ENCODE data around the gene CYP2F1. TPM values are rescaled to one million over a fixed set of nuclear protein-coding genes. Genes with fewer than 3 reads are reported as not detected.
"Not testable (repeated sequence)": the region's sequence is repeated elsewhere in the genome, so short reads cannot be mapped to it uniquely, and the experiment has no call there.

CYP2F1 gene
- total RNA-seq: not detected

- DNase-seq: no peak
- H3K4me3 Mint-ChIP-seq: no peak within 1 kb of the TSS
- H3K27me3 Mint-ChIP-seq: peaks cover 19% of the 10 kb centered on the region
- H3K9me3 Mint-ChIP-seq: no peaks in the 10 kb centered on the region
- ChIA-PET POLR2A (no interaction called here), CTCF (interaction anchor here (0.8 kb wide), 1 partner anchor 14 kb away, joined by 3 read pairs; no protein-coding TSS in a partner anchor)
- H3K36me3 Mint-ChIP-seq (ENCODE audit: low read depth): no peaks in the 10 kb centered on the region
- peaks cover 4% of the 10 kb centered on the region for H3K4me1 Mint-ChIP-seq
- no peak within 1 kb of the TSS for H3K27ac Mint-ChIP-seq
Observed at GRCh38 chr19:41114132-41114531, at the start of gene CYP2F1. CYP2F1 (plus strand) TSS chr19:41114432; CDS start chr19:41116189, 1,757 bp downstream.

GRCh38 chr19:41064974-41065569 is 49.2 kb upstream of the CYP2F1 start:
- Mint-ChIP-seq H3K4me3 (no peak overlapping the region), H3K27ac (no peak overlapping the region), H3K4me1 (no peaks in the 10 kb centered on the region), H3K36me3 (ENCODE audit: low read depth) (no peaks in the 10 kb centered on the region), H3K27me3 (peaks cover 37% of the 10 kb centered on the region), H3K9me3 (no peaks in the 10 kb centered on the region)
- ChIA-PET CTCF (interaction anchor here (1.2 kb wide), 1 partner anchor 79 kb away, joined by 5 read pairs; no protein-coding TSS in a partner anchor), POLR2A (no interaction called here)
- DNase-seq: no peak

- POLR2A ChIA-PET: no interaction called here
Observed at GRCh38 chr19:41076286-41076685, 37.9 kb upstream of the CYP2F1 start.

DNA sequence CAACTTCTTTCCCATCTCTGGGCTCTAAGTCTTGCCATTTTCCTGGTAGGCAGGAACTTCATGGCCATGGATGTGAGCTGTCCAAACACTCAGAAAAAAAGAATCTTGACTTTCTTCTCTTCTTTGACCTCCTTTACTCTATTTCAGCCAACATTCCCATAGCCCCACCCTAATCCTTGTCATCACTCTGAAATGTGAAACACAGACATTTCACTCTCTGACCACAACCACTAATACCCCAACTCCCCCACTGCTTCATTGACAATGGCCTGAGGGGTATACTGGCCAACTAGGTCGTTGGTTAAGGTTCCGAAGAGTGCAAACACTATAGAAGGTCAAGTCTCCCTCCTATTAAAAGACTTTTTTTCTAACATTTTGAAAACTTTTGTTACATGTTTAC is 30.7 kb upstream of the CYP2F1 start:
- ChIA-PET POLR2A (no interaction called here), CTCF (no interaction called here)
- Mint-ChIP-seq H3K27me3 (peaks cover 51% of the 10 kb centered on the region), H3K4me3 (no peak overlapping the region), H3K36me3 (ENCODE audit: low read depth) (no peaks in the 10 kb centered on the region), H3K27ac (no peak overlapping the region), H3K4me1 (no peaks in the 10 kb centered on the region), H3K9me3 (peaks cover 4% of the 10 kb centered on the region)
- no peak for DNase-seq

More at GRCh38 chr19:41076286-41076685, 37.9 kb upstream of the CYP2F1 start:
- Mint-ChIP-seq H3K27me3 (peaks cover 36% of the 10 kb centered on the region), H3K4me3 (no peak overlapping the region), H3K36me3 (ENCODE audit: low read depth) (no peaks in the 10 kb centered on the region), H3K4me1 (no peaks in the 10 kb centered on the region), H3K27ac (no peak overlapping the region), H3K9me3 (peaks cover 4% of the 10 kb centered on the region)
- CTCF ChIA-PET: no interaction called here
- no peak for DNase-seq

DNA sequence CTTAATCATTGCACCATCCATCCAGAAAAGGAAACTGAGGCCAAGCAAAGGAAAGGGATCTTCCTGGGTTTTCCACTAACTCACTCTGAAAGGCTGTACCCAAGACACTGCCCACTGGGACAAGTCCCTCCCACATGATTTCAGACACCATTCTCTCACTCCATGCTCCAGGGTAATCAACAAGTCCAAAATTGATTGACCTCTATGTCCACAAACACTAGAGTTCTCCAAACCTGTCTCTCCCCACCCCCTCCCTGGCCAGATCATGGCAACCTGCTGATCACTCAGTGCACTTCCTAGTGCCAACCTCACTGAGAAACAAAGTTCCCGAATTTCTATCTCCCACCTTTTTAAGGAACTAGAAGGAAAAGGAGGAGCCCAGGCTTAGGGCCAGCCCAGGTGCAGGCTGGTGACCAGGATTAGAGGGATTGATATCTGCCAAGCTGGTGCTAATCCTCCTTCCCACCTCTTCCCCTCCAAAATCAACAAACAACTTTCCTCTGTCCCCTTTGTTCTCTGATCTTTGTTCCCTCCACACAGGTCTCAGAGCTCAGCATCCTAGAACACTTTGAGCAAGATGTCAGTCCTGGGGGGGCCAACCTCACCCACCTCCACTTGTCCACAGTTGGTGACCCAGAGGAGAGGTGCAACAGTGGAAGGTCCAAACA is 28.4 kb upstream of the CYP2F1 start:
- Mint-ChIP-seq H3K9me3 (no peaks in the 10 kb centered on the region), H3K27ac (no peak overlapping the region), H3K36me3 (ENCODE audit: low read depth) (no peaks in the 10 kb centered on the region), H3K4me3 (no peak overlapping the region), H3K27me3 (peaks cover 65% of the 10 kb centered on the region), H3K4me1 (no peaks in the 10 kb centered on the region)
- no peak for DNase-seq
- ChIA-PET POLR2A (no interaction called here), CTCF (no interaction called here)

GRCh38 chr19:41088151-41088550 is 26.1 kb upstream of the CYP2F1 start, which contains the start of gene CYP2A13:
CYP2A13 (plus strand) TSS chr19:41088451; CDS start chr19:41088472, 21 bp downstream.
- no peak within 1 kb of the TSS for H3K4me3 Mint-ChIP-seq
- H3K27me3 Mint-ChIP-seq: peaks cover 74% of the 10 kb centered on the region
- no peak for DNase-seq
- no peaks in the 10 kb centered on the region for H3K9me3 Mint-ChIP-seq
- H3K36me3 Mint-ChIP-seq (ENCODE audit: low read depth): no peaks in the 10 kb centered on the region
- CTCF ChIA-PET: no interaction called here
- POLR2A ChIA-PET: no interaction called here
- H3K27ac Mint-ChIP-seq: no peak within 1 kb of the TSS
- no peaks in the 10 kb centered on the region for H3K4me1 Mint-ChIP-seq

DNA sequence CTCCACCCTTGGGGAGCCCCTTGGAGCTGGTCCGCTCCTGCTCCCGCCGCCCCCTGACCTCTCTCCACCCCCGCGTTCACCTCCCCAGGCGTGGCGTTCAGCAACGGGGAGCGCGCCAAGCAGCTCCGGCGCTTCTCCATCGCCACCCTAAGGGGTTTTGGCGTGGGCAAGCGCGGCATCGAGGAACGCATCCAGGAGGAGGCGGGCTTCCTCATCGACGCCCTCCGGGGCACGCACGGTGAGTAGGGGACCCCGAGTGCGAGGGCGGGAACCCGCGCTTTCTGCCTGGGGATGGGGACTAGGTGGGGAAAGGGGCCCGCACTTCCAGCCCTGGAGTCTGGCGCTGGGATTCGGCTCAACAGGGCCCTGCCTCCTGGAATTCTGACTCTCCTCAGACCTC is 24.3 kb upstream of the CYP2F1 start:
- H3K27ac Mint-ChIP-seq: no peak overlapping the region
- peaks cover 70% of the 10 kb centered on the region for H3K27me3 Mint-ChIP-seq
- H3K36me3 Mint-ChIP-seq (ENCODE audit: low read depth): no peaks in the 10 kb centered on the region
- H3K9me3 Mint-ChIP-seq: no peaks in the 10 kb centered on the region
- no peak for DNase-seq
- no peaks in the 10 kb centered on the region for H3K4me1 Mint-ChIP-seq
- ChIA-PET CTCF (no interaction called here), POLR2A (no interaction called here)
- H3K4me3 Mint-ChIP-seq: no peak overlapping the region

DNA sequence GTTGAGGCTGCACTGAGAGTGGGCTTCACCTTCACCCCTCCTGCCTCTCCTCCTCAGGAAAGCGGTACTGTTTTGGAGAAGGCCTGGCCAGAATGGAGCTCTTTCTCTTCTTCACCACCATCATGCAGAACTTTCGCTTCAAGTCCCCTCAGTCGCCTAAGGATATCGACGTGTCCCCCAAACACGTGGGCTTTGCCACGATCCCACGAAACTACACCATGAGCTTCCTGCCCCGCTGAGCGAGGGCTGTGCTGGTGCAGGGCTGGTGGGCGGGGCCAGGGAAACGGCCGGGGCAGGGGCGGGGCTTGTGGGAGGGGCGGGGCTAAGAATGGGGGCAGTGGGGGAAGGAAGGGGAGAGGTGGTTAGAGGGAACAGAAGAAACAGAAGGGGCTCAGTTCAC is 18.5 kb upstream of the CYP2F1 start:
- DNase-seq: no peak
- H3K36me3 Mint-ChIP-seq (ENCODE audit: low read depth): no peaks in the 10 kb centered on the region
- peaks cover 34% of the 10 kb centered on the region for H3K27me3 Mint-ChIP-seq
- POLR2A ChIA-PET: no interaction called here
- CTCF ChIA-PET: no interaction called here
- H3K4me3 Mint-ChIP-seq: no peak overlapping the region
- no peaks in the 10 kb centered on the region for H3K9me3 Mint-ChIP-seq
- H3K4me1 Mint-ChIP-seq: no peaks in the 10 kb centered on the region
- H3K27ac Mint-ChIP-seq: no peak overlapping the region

GRCh38 chr19:41096353-41096752 is 17.9 kb upstream of the CYP2F1 start:
- H3K4me1 Mint-ChIP-seq: no peaks in the 10 kb centered on the region
- H3K27me3 Mint-ChIP-seq: peaks cover 33% of the 10 kb centered on the region
- H3K9me3 Mint-ChIP-seq: peaks cover 2% of the 10 kb centered on the region
- ChIA-PET POLR2A (no interaction called here), CTCF (no interaction called here)
- H3K36me3 Mint-ChIP-seq (ENCODE audit: low read depth): peaks cover 3% of the 10 kb centered on the region
- no peak for DNase-seq
- H3K27ac Mint-ChIP-seq: no peak overlapping the region
- no peak overlapping the region for H3K4me3 Mint-ChIP-seq

GRCh38 chr19:41097302-41097701 is 16.9 kb upstream of the CYP2F1 start:
- Mint-ChIP-seq H3K9me3 (peaks cover 11% of the 10 kb centered on the region), H3K4me3 (no peak overlapping the region), H3K36me3 (ENCODE audit: low read depth) (peaks cover 11% of the 10 kb centered on the region), H3K27me3 (peaks cover 32% of the 10 kb centered on the region), H3K4me1 (no peaks in the 10 kb centered on the region), H3K27ac (no peak overlapping the region)
- ChIA-PET CTCF (no interaction called here), POLR2A (no interaction called here)
- DNase-seq: no peak

DNA sequence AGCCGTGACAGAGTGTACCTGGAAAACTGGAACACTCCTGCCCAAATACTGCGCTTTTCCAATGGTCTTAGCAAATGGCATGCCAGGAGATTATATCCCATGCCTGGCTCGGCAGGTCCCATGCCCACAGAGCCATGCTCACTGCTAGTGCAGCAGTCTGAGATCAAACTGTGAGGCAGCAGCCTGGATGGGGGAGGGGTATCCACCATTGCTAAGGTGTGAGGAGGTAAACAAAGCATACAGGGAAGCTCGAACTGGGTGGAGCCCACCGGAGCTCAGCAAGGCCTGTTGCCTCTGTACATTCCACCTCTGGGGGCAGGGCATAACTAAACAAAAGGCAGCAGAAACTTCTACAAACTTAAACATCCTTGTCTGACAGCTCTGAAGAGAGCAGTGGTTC is 15.5 kb upstream of the CYP2F1 start:
- H3K36me3 Mint-ChIP-seq (ENCODE audit: low read depth): peaks cover 13% of the 10 kb centered on the region
- no peak overlapping the region for H3K4me3 Mint-ChIP-seq
- H3K9me3 Mint-ChIP-seq: peaks cover 14% of the 10 kb centered on the region
- H3K27ac Mint-ChIP-seq: no peak overlapping the region
- DNase-seq: no peak
- CTCF ChIA-PET: no interaction called here
- POLR2A ChIA-PET: no interaction called here
- peaks cover 29% of the 10 kb centered on the region for H3K27me3 Mint-ChIP-seq
- H3K4me1 Mint-ChIP-seq: no peaks in the 10 kb centered on the region

DNA sequence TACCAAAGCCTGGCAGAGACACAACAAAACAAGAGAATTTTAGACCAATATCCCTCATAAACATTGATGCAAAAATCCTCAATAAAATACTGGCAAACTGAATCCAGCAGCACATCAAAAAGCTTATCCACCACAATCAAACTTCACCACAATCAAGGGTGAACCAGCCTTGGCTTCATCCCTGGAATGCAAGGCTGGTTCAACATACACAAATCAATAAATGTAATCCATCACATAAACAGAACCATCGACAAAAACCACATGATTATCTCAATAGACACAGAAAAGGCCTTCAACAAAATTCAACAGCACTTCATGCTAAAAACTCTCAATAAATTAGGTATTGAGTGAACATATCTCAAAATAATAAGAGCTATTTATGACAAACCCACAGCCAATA is 12.0 kb upstream of the CYP2F1 start:
- H3K9me3 Mint-ChIP-seq: peaks cover 20% of the 10 kb centered on the region
- CTCF ChIA-PET, H3K4me1 Mint-ChIP-seq, H3K4me3 Mint-ChIP-seq, DNase-seq, POLR2A ChIA-PET, H3K27ac Mint-ChIP-seq: not testable (repeated sequence)
- peaks cover 17% of the 10 kb centered on the region for H3K36me3 Mint-ChIP-seq (ENCODE audit: low read depth)
- peaks cover 29% of the 10 kb centered on the region for H3K27me3 Mint-ChIP-seq

GRCh38 chr19:41106177-41106576 is 8.1 kb upstream of the CYP2F1 start:
- DNase-seq: no peak
- Mint-ChIP-seq H3K27ac (no peak overlapping the region), H3K4me1 (no peaks in the 10 kb centered on the region), H3K9me3 (peaks cover 19% of the 10 kb centered on the region), H3K4me3 (no peak overlapping the region), H3K36me3 (ENCODE audit: low read depth) (peaks cover 16% of the 10 kb centered on the region), H3K27me3 (peaks cover 11% of the 10 kb centered on the region)
- POLR2A ChIA-PET: no interaction called here
- CTCF ChIA-PET: no interaction called here

- Mint-ChIP-seq H3K4me1 (no peaks in the 10 kb centered on the region), H3K4me3 (no peak overlapping the region), H3K36me3 (ENCODE audit: low read depth) (no peaks in the 10 kb centered on the region), H3K9me3 (no peaks in the 10 kb centered on the region), H3K27ac (no peak overlapping the region), H3K27me3 (peaks cover 12% of the 10 kb centered on the region)
- DNase-seq: no peak
- ChIA-PET CTCF (no interaction called here), POLR2A (no interaction called here)
Observed at GRCh38 chr19:41111296-41111695, 2.9 kb upstream of the CYP2F1 start.
